ENCODE results near the gene FLNB.

Gene FLNB

DNA sequence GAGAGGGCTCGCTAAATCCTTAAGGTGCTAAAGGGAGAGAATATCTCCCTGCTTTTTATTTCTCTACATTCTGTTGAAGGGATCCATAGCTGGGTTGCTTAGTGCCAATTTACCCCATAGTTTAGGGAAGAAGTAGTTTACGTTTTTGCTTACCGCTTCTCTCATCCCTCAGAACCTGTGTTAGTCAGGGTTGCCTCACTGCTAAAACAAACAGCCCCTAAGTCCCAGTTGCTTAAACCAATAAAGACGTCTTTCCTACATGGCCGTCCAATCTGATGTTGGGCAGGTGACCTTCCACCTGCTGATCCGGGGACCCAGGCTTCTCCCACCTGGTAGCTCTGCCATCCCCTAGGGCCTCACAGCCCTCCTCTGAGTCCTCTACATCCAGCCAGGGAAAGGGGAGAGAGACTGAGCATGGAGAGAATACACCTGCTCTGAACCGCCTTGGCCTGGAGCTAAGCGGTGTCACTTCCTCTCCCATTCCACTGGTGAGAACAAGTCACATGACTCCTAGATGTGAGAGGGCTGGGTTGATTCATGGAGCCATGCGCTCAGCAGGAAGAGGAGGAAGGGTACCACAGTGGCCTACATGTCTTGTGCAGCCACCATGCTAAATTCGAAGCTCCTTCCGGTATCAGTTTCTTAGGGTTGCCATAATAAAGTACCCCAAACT lies 176.2 kb downstream of the FLNB start:
- no peaks in the 10 kb centered on the region for H3K36me3 ChIP-seq (ENCODE audit: insufficient read depth, low read length)
- H2AFZ ChIP-seq (ENCODE audit: low read length): peak overlapping the region; percentile 65; the same call in 1 of the 2 replicates
- H3K4me3 ChIP-seq (ENCODE audit: low read length, poor library complexity, severe bottlenecking): no peak overlapping the region
- no peaks in the 10 kb centered on the region for H3F3A ChIP-seq (ENCODE audit: low read depth)
- H3K9me3 ChIP-seq (ENCODE audit: insufficient read depth, low read depth, low read length): no peaks in the 10 kb centered on the region
- no peaks in the 10 kb centered on the region for H3K4me1 ChIP-seq (ENCODE audit: insufficient read depth, low read length, poor library complexity, severe bottlenecking)
- H3K9ac ChIP-seq (ENCODE audit: low read depth, low read length, poor library complexity, severe bottlenecking): no peak overlapping the region
- no peak overlapping the region for H3K4me2 ChIP-seq (ENCODE audit: low read depth, low read length, poor library complexity, severe bottlenecking)
- H3K9me2 ChIP-seq (replicated peaks; ENCODE audit: low read depth, low read length): no peaks in the 10 kb centered on the region
- H3K79me2 ChIP-seq (ENCODE audit: insufficient read depth, low read length): no peaks in the 10 kb centered on the region
- TF ChIP-seq EZH2phosphoT487 (IDR thresholded peaks at IDR 0.05; ENCODE audit: borderline replicate concordance): no peak
- TF ChIP-seq, protein P1, sequence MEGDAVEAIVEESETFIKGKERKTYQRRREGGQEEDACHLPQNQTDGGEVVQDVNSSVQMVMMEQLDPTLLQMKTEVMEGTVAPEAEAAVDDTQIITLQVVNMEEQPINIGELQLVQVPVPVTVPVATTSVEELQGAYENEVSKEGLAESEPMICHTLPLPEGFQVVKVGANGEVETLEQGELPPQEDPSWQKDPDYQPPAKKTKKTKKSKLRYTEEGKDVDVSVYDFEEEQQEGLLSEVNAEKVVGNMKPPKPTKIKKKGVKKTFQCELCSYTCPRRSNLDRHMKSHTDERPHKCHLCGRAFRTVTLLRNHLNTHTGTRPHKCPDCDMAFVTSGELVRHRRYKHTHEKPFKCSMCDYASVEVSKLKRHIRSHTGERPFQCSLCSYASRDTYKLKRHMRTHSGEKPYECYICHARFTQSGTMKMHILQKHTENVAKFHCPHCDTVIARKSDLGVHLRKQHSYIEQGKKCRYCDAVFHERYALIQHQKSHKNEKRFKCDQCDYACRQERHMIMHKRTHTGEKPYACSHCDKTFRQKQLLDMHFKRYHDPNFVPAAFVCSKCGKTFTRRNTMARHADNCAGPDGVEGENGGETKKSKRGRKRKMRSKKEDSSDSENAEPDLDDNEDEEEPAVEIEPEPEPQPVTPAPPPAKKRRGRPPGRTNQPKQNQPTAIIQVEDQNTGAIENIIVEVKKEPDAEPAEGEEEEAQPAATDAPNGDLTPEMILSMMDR (conservative IDR thresholded peaks at IDR 0.05; ENCODE audit: low read length): no peak
- H3K27me3 ChIP-seq (ENCODE audit: insufficient read depth, low read length, poor library complexity, severe bottlenecking): no peaks in the 10 kb centered on the region
- H4K20me1 ChIP-seq (ENCODE audit: insufficient read depth, low read length, poor library complexity, severe bottlenecking): no peaks in the 10 kb centered on the region

DNA sequence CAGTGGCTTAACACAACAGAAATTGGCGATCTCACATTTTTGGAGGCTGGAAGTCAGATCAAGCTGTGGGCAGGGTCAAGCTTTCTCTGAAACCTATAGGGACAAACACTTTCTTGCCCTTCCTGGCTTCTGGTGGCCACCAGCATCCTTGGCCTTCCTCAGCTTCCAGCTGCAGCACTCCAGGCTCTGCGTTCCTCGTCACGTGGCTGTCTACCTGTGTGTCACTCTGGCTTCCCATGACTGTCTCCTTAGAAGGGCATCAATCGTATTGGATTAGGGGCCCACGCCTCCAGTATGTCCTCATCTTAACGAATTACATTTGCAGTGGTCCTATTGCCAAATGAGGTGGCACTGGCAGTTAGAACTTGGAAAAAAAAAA lies 176.7 kb downstream of the FLNB start:
- Histone ChIP-seq H3K79me2 (ENCODE audit: insufficient read depth, low read length) (no peaks in the 10 kb centered on the region), H3K27me3 (ENCODE audit: insufficient read depth, low read length, poor library complexity, severe bottlenecking) (no peaks in the 10 kb centered on the region), H3K36me3 (ENCODE audit: insufficient read depth, low read length) (no peaks in the 10 kb centered on the region), H3K9me2 (replicated peaks; ENCODE audit: low read depth, low read length) (no peaks in the 10 kb centered on the region), H4K20me1 (ENCODE audit: insufficient read depth, low read length, poor library complexity, severe bottlenecking) (no peaks in the 10 kb centered on the region), H3K4me2 (ENCODE audit: low read depth, low read length, poor library complexity, severe bottlenecking) (no peak overlapping the region), H3K4me3 (ENCODE audit: low read length, poor library complexity, severe bottlenecking) (no peak overlapping the region), H3F3A (ENCODE audit: low read depth) (no peaks in the 10 kb centered on the region), H2AFZ (ENCODE audit: low read length) (peak overlapping the region; percentile 65; the same call in 1 of the 2 replicates), H3K4me1 (ENCODE audit: insufficient read depth, low read length, poor library complexity, severe bottlenecking) (no peaks in the 10 kb centered on the region), H3K9ac (ENCODE audit: low read depth, low read length, poor library complexity, severe bottlenecking) (no peak overlapping the region), H3K9me3 (ENCODE audit: insufficient read depth, low read depth, low read length) (no peaks in the 10 kb centered on the region)
- no peak for TF ChIP-seq EZH2phosphoT487 (IDR thresholded peaks at IDR 0.05; ENCODE audit: borderline replicate concordance)
- TF ChIP-seq, protein P1 (conservative IDR thresholded peaks at IDR 0.05; ENCODE audit: low read length): no peak

- Histone ChIP-seq H3K9me3 (ENCODE audit: insufficient read depth, low read depth, low read length) (no peaks in the 10 kb centered on the region), H2AFZ (ENCODE audit: low read length) (no peak overlapping the region), H4K20me1 (ENCODE audit: insufficient read depth, low read length, poor library complexity, severe bottlenecking) (no peaks in the 10 kb centered on the region), H3K9me2 (replicated peaks; ENCODE audit: low read depth, low read length) (no peaks in the 10 kb centered on the region), H3K9ac (ENCODE audit: low read depth, low read length, poor library complexity, severe bottlenecking) (no peak overlapping the region), H3K36me3 (ENCODE audit: insufficient read depth, low read length) (no peaks in the 10 kb centered on the region), H3K4me2 (ENCODE audit: low read depth, low read length, poor library complexity, severe bottlenecking) (no peak overlapping the region), H3F3A (ENCODE audit: low read depth) (no peaks in the 10 kb centered on the region), H3K27me3 (ENCODE audit: insufficient read depth, low read length, poor library complexity, severe bottlenecking) (no peaks in the 10 kb centered on the region), H3K4me3 (ENCODE audit: low read length, poor library complexity, severe bottlenecking) (no peak overlapping the region), H3K4me1 (ENCODE audit: insufficient read depth, low read length, poor library complexity, severe bottlenecking) (no peaks in the 10 kb centered on the region), H3K79me2 (ENCODE audit: insufficient read depth, low read length) (no peaks in the 10 kb centered on the region)
- no peak for TF ChIP-seq EZH2phosphoT487 (IDR thresholded peaks at IDR 0.05; ENCODE audit: borderline replicate concordance)
- TF ChIP-seq, protein P1 (conservative IDR thresholded peaks at IDR 0.05; ENCODE audit: low read length): no peak
These were observed 179.9 kb downstream of the FLNB start for GRCh38 chr3:58188173-58188564.

All from Loucy (cell line).